Thymus (tissue), 2 donors: ENCODE measurements around the gene IQCF2. TPM values are rescaled to one million over a fixed set of nuclear protein-coding genes. Genes with fewer than 3 reads are reported as not detected.

ENCODE experiments used
- polyA plus RNA-seq: library from polyadenylated mRNA; stranded (reverse); fragments of 200-250 nt; gene quantifications from one replicate; pipeline ENCODE4 v1.2.3, GENCODE V29; 2013
- total RNA-seq: library from RNA; stranded (reverse); fragments of 120-200 nt; gene quantifications from one replicate; pipeline ENCODE4 v1.2.4, GENCODE V29; 2013
- donor health status: healthy.

IQCF2 gene
- total and polyA plus RNA-seq, 2 donors: not detected

Other genes with a start within 250 kb of the IQCF2 start
- gene TEX264, start 190.4 kb upstream of the IQCF2 start, total RNA-seq: 38.4 TPM
- 61.1 TPM for gene TEX264, start 190.4 kb upstream of the IQCF2 start, polyA plus RNA-seq
- gene GRM2, start 154.5 kb upstream of the IQCF2 start, total RNA-seq: 0.05 TPM
- 0.91 TPM for gene GRM2, start 154.5 kb upstream of the IQCF2 start, polyA plus RNA-seq
- gene IQCF6, start 82.4 kb upstream of the IQCF2 start, total RNA-seq: not detected
- gene IQCF6, start 82.4 kb upstream of the IQCF2 start, polyA plus RNA-seq: not detected
- not detected for gene IQCF5, start 14.0 kb downstream of the IQCF2 start, total RNA-seq
- not detected for gene IQCF5, start 14.0 kb downstream of the IQCF2 start, polyA plus RNA-seq
- not detected for gene IQCF1, start 41.7 kb downstream of the IQCF2 start, total RNA-seq
- gene IQCF1, start 41.7 kb downstream of the IQCF2 start, polyA plus RNA-seq: not detected
- 18.6 TPM for gene RRP9, start 80.3 kb downstream of the IQCF2 start, total RNA-seq
- 16.9 TPM for gene RRP9, start 80.3 kb downstream of the IQCF2 start, polyA plus RNA-seq
- 8.0 TPM for gene PARP3, start 80.7 kb downstream of the IQCF2 start, total RNA-seq
- gene PARP3, start 80.7 kb downstream of the IQCF2 start, polyA plus RNA-seq: 11.2 TPM
- gene GPR62, start 93.8 kb downstream of the IQCF2 start, total RNA-seq: 0.05 TPM
- gene GPR62, start 93.8 kb downstream of the IQCF2 start, polyA plus RNA-seq: 0.02 TPM
- 6.1 TPM for gene PCBP4, start 105.8 kb downstream of the IQCF2 start, total RNA-seq
- gene PCBP4, start 105.8 kb downstream of the IQCF2 start, polyA plus RNA-seq: 21.0 TPM
- gene ABHD14B, start 112.4 kb downstream of the IQCF2 start, total RNA-seq: 22.9 TPM
- 48.2 TPM for gene ABHD14B, start 112.4 kb downstream of the IQCF2 start, polyA plus RNA-seq
- gene ABHD14A, start 113.4 kb downstream of the IQCF2 start, total RNA-seq: 12.7 TPM
- gene ABHD14A, start 113.4 kb downstream of the IQCF2 start, polyA plus RNA-seq: 17.6 TPM
- 11.2 TPM for gene ACY1, start 121.9 kb downstream of the IQCF2 start, total RNA-seq
- 17.6 TPM for gene ACY1, start 121.9 kb downstream of the IQCF2 start, polyA plus RNA-seq
- gene RPL29, start 134.3 kb downstream of the IQCF2 start, total RNA-seq: 1,457 TPM
- 1,964 TPM for gene RPL29, start 134.3 kb downstream of the IQCF2 start, polyA plus RNA-seq
- 7.7 TPM for gene DUSP7, start 195.0 kb downstream of the IQCF2 start, total RNA-seq
- gene DUSP7, start 195.0 kb downstream of the IQCF2 start, polyA plus RNA-seq: 6.3 TPM